T47D (cell line): ENCODE results near the gene NOL3.

Experiments used
- DNase-seq, 2 experiments: peaks; one replicate each; pipeline versions ENCODE4 v3.0.0 to v3.0.0-alpha.2; 2011 to 2012; ENCODE audit warnings: low read depth in 1 of 2, low spot score in 1 of 2
- JUND ChIP-seq: IDR thresholded peaks from 2 replicates; pipeline ENCODE4 v1.6.1; 2012; ENCODE audit warnings: low read depth
- in situ Hi-C: cut with HindIII; loops from 2 replicates; pipeline ENCODE4 v1.10.0; 2016; ENCODE audit warnings: low sequenced_read_pairs, low pct_unique_long_range_greater_than_20kb

The NOL3 gene

GRCh38 chr16:67167588-67167987, 2.8 kb upstream of the NOL3 start:
- TF ChIP-seq JUND, result no peak
- no peak for DNase-seq
- in situ Hi-C loops, result no loop called here

- in situ Hi-C loops, result no loop called here
- TF ChIP-seq JUND, result no peak
- DNase-seq, result no peak
Measured at GRCh38 chr16:67169011-67169451, 1.3 kb upstream of the NOL3 start.

- DNase-seq, result no peak
- in situ Hi-C loops, result no loop called here
- no peak for TF ChIP-seq JUND
Measured at GRCh38 chr16:67169642-67170167, 633 bp upstream of the NOL3 start.

- no peak for TF ChIP-seq JUND
- peak in 1 of 2 experiments; percentile 84 for DNase-seq
- in situ Hi-C loops, result no loop called here
Measured at GRCh38 chr16:67170949-67171649, 761 bp downstream of the NOL3 start.

- no peak for DNase-seq
- in situ Hi-C loops, result no loop called here
- TF ChIP-seq JUND, result no peak
Measured at GRCh38 chr16:67173323-67173722, 3.0 kb downstream of the NOL3 start.

GRCh38 chr16:67173808-67174705, 3.7 kb downstream of the NOL3 start:
- peak; percentile 89 to 94 for DNase-seq
- in situ Hi-C loops, result no loop called here
- no peak for TF ChIP-seq JUND

- TF ChIP-seq JUND, result no peak
- DNase-seq, result no peak
- in situ Hi-C loops, result no loop called here
Measured at GRCh38 chr16:67174706-67175231, 4.4 kb downstream of the NOL3 start.

GRCh38 chr16:67176662-67177061, 6.3 kb downstream of the NOL3 start:
- no peak for TF ChIP-seq JUND
- no peak for DNase-seq
- in situ Hi-C loops, result no loop called here

GRCh38 chr16:67177743-67178699, 7.7 kb downstream of the NOL3 start:
- in situ Hi-C loops, result no loop called here
- TF ChIP-seq JUND, result no peak
- peak; percentile 97 for DNase-seq

- TF ChIP-seq JUND, result no peak
- peak in 1 of 2 experiments; percentile 55 for DNase-seq
- in situ Hi-C loops, result no loop called here
Measured at GRCh38 chr16:67179421-67180080, 9.2 kb downstream of the NOL3 start.

GRCh38 chr16:67180166-67180565, 9.8 kb downstream of the NOL3 start:
- no peak for DNase-seq
- in situ Hi-C loops, result no loop called here

More at GRCh38 chr16:67180166-67180565, 9.8 kb downstream of the NOL3 start:
- no peak for TF ChIP-seq JUND
